GM12892 (cell line): Measurements from ENCODE around the gene ZNRF3.

Experiments used
- POLR2A ChIP-seq: IDR thresholded peaks from 2 replicates; pipeline ENCODE4 v1.6.1; 2011; ENCODE audit warnings: low read depth, low read length, control low read depth
- POLR2AphosphoS5 ChIP-seq: IDR thresholded peaks from 2 replicates; pipeline ENCODE4 v1.6.1; 2011; ENCODE audit warnings: low read depth, low read length, control low read depth

DNA sequence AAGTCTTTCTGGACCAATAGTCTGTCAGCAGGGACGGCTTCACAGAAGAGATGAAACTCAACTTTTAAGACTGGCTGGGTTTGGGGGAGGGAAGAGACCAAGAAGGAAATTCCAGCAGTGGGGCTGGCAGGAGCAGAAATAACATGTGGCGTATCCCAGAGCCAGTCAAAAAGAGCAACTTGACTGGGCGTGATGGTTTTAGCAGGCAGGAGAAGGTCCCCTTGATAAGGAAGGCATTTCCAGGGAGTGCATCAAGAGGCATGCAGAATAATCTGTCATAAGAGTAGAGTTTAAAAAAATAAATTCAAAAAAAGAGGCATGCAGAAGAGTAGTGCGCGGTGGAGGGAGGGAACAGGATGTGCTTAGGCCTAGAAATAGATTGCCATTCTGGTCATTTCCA is 125.8 kb downstream of the ZNRF3 start:
- TF ChIP-seq POLR2A (no peak), POLR2AphosphoS5 (no peak)
